H1 (cell line): ENCODE data around the gene MED13. TPM values are rescaled to one million over a fixed set of nuclear protein-coding genes. Genes with fewer than 3 reads are reported as not detected.

Experiments used
- CTCF ChIA-PET: fragments of 300-600 bp; sonication (Branson Sonifier 250); formaldehyde crosslinking; loops from one replicate; lab custom pipeline; 2021; ENCODE audit not compliant: partially characterized antibody; lab: Charles Lee
- POLR2A ChIA-PET: fragments of 300-600 bp; sonication (Branson Sonifier 250); formaldehyde crosslinking; loops from one replicate; lab custom pipeline; 2021; ENCODE audit warnings: inconsistent platforms; ENCODE audit not compliant: partially characterized antibody; lab: Charles Lee
- DNase-seq, 2 experiments: peaks; one replicate each; pipeline versions ENCODE4 v3.0.0 to v3.0.0-alpha.2; 2010 to 2022; ENCODE audit warnings: low spot score in 2 of 2, low read depth in 1 of 2, mixed read lengths in 1 of 2
- FAIRE-seq: peaks from 2 replicates; lab custom pipeline; 2011; peaks lifted over from hg19 to GRCh38; lab: Jason Lieb, UNC
- H2AFZ ChIP-seq: 2 replicates; pipeline ENCODE4 v1.8.1; 2012; ENCODE audit warnings: low read length, inconsistent platforms
- H2AK5ac ChIP-seq: 2 replicates; pipeline ENCODE4 v1.6.1; 2013; ENCODE audit warnings: low read depth, low read length
- H2BK120ac ChIP-seq: replicated peaks from 2 replicates; pipeline ENCODE3; 2013; ENCODE audit warnings: low read depth, low read length, inconsistent platforms
- H2BK12ac ChIP-seq: 2 replicates; pipeline ENCODE4 v1.6.1; 2013; ENCODE audit warnings: low read depth, low read length
- H2BK15ac ChIP-seq: 2 replicates; pipeline ENCODE4 v1.6.1; 2013; ENCODE audit warnings: low read length
- H2BK20ac ChIP-seq: 2 replicates; pipeline ENCODE4 v1.6.1; 2013; ENCODE audit warnings: low read length
- H2BK5ac ChIP-seq: 2 replicates; pipeline ENCODE4 v1.6.1; 2013; ENCODE audit warnings: low read depth, low read length
- H3K14ac ChIP-seq: 2 replicates; pipeline ENCODE4 v1.6.1; 2013; ENCODE audit warnings: inconsistent platforms; ENCODE audit not compliant: insufficient read length
- H3K18ac ChIP-seq: 2 replicates; pipeline ENCODE4 v1.6.1; 2013; ENCODE audit warnings: low read length; ENCODE audit errors: extremely low read depth
- H3K23ac ChIP-seq: 2 replicates; pipeline ENCODE4 v1.6.1; 2013; ENCODE audit warnings: inconsistent platforms; ENCODE audit not compliant: insufficient read length
- H3K23me2 ChIP-seq: 2 replicates; pipeline ENCODE4 v1.6.1; 2013; ENCODE audit warnings: low read depth, low read length
- H3K27ac ChIP-seq: 2 replicates; pipeline ENCODE4 v1.6.1; 2011; ENCODE audit warnings: low read depth, low read length, inconsistent platforms
- H3K27me3 ChIP-seq, 4 experiments: replicated peaks in 1 of 4; 1 replicate in 1 of 4; 2 replicates in 3 of 4; pipeline versions ENCODE4 v1.6.1 to v1.8.1; 2011 to 2013; ENCODE audit warnings: low read length in 3 of 4, mild to moderate bottlenecking in 3 of 4, inconsistent platforms in 2 of 4, mixed read lengths in 2 of 4, moderate library complexity in 1 of 4; ENCODE audit not compliant: control insufficient read depth in 3 of 4, insufficient read depth in 3 of 4; ENCODE audit errors: extremely low read depth in 1 of 4
- H3K36me3 ChIP-seq, 4 experiments: 2 replicates each; pipeline versions ENCODE4 v1.6.1 to v1.8.1; 2011 to 2013; ENCODE audit warnings: mild to moderate bottlenecking in 4 of 4, low read length in 3 of 4, moderate library complexity in 2 of 4, control low read depth in 1 of 4, inconsistent platforms in 1 of 4; ENCODE audit not compliant: insufficient read depth in 4 of 4, control insufficient read depth in 2 of 4
- H3K4ac ChIP-seq: replicated peaks from 2 replicates; pipeline ENCODE3; 2013; ENCODE audit warnings: low read length, low read depth, mixed read lengths, inconsistent platforms; ENCODE audit not compliant: insufficient read length
- H3K4me1 ChIP-seq, 4 experiments: replicated peaks in 1 of 4; 1 replicate in 1 of 4; 2 replicates in 3 of 4; pipeline versions ENCODE4 v1.6.1 to v1.8.1; 2011 to 2013; ENCODE audit warnings: low read length in 3 of 4, inconsistent platforms in 2 of 4, mixed read lengths in 1 of 4; ENCODE audit not compliant: insufficient read depth in 4 of 4, control insufficient read depth in 3 of 4
- H3K4me2 ChIP-seq, 2 experiments: 2 replicates each; pipeline versions ENCODE4 v1.6.1 to v1.8.1; 2011 to 2013; ENCODE audit warnings: low read depth in 2 of 2, low read length in 2 of 2, control low read depth in 1 of 2, inconsistent platforms in 1 of 2, mild to moderate bottlenecking in 1 of 2; ENCODE audit not compliant: insufficient read depth in 1 of 2
- H3K4me3 ChIP-seq, 4 experiments: fragments of 200-600, 300-600 bp in 1 of 4; sonication (generic), shearing (Covaris generic), sonication (Bioruptor Twin) in 1 of 4; 2 replicates each; pipeline versions ENCODE4 v1.5.1 to v1.8.1; 2011 to 2016; ENCODE audit warnings: low read length in 4 of 4, low read depth in 3 of 4, control low read depth in 2 of 4, inconsistent platforms in 2 of 4, mild to moderate bottlenecking in 2 of 4, mixed read lengths in 1 of 4, moderate library complexity in 1 of 4; ENCODE audit not compliant: insufficient read depth in 2 of 4; ENCODE audit errors: extremely low read depth in 1 of 4
- H3K56ac ChIP-seq: replicated peaks from 2 replicates; pipeline ENCODE3; 2013; ENCODE audit warnings: low read depth, mild to moderate bottlenecking, mixed read lengths, low read length, inconsistent platforms; ENCODE audit not compliant: insufficient read length
- H3K79me1 ChIP-seq: 2 replicates; pipeline ENCODE4 v1.6.1; 2013; ENCODE audit warnings: low read depth, low read length, control low read depth
- H3K79me2 ChIP-seq, 2 experiments: 2 replicates each; pipeline versions ENCODE4 v1.6.1 to v1.8.1; 2012 to 2013; ENCODE audit warnings: low read length in 2 of 2, mild to moderate bottlenecking in 2 of 2, inconsistent platforms in 1 of 2; ENCODE audit not compliant: insufficient read depth in 2 of 2, control insufficient read depth in 1 of 2
- H3K9ac ChIP-seq, 4 experiments: replicated peaks in 1 of 4; 1 replicate in 1 of 4; 2 replicates in 3 of 4; pipeline versions ENCODE4 v1.6.1 to v1.8.1; 2011 to 2013; ENCODE audit warnings: low read depth in 3 of 4, low read length in 3 of 4, control low read depth in 2 of 4, mild to moderate bottlenecking in 2 of 4, moderate library complexity in 2 of 4, inconsistent platforms in 1 of 4; ENCODE audit errors: extremely low read depth in 1 of 4
- H3K9me3 ChIP-seq, 2 experiments: 2 replicates each; pipeline versions ENCODE4 v1.6.1 to v1.8.1; 2012 to 2013; ENCODE audit warnings: mild to moderate bottlenecking in 2 of 2, moderate library complexity in 2 of 2, control low read depth in 1 of 2, inconsistent platforms in 1 of 2, low read depth in 1 of 2, low read length in 1 of 2, mixed read lengths in 1 of 2; ENCODE audit not compliant: insufficient read depth in 2 of 2
- H4K20me1 ChIP-seq, 2 experiments: replicated peaks in 1 of 2; 2 replicates each; pipeline versions ENCODE3 to v1.8.1; 2011 to 2013; ENCODE audit warnings: inconsistent platforms in 2 of 2, low read length in 2 of 2, mild to moderate bottlenecking in 1 of 2; ENCODE audit not compliant: insufficient read depth in 2 of 2, control insufficient read depth in 1 of 2
- H4K5ac ChIP-seq: 2 replicates; pipeline ENCODE4 v1.6.1; 2013; ENCODE audit warnings: low read length, low read depth, mixed read lengths, inconsistent platforms; ENCODE audit not compliant: insufficient read length
- H4K8ac ChIP-seq: 2 replicates; pipeline ENCODE4 v1.8.0; 2013; ENCODE audit warnings: mild to moderate bottlenecking, moderate library complexity, low read length, inconsistent platforms; ENCODE audit not compliant: insufficient read depth; ENCODE audit errors: extremely low read depth
- H4K91ac ChIP-seq: replicated peaks from 2 replicates; pipeline ENCODE3; 2013; ENCODE audit warnings: low read length, mixed read lengths, inconsistent platforms; ENCODE audit not compliant: insufficient read length
- ATF2 ChIP-seq: IDR thresholded peaks from 2 replicates; pipeline ENCODE4 v1.6.1; 2012; ENCODE audit warnings: low read length, inconsistent platforms
- BCL11A ChIP-seq, 2 experiments: IDR thresholded peaks; one replicate each; pipeline ENCODE4 v1.6.1; 2011; ENCODE audit warnings: low read depth in 2 of 2, low read length in 2 of 2, mild to moderate bottlenecking in 2 of 2
- CHD1 ChIP-seq: IDR thresholded peaks from 2 replicates; pipeline ENCODE4 v1.6.1; 2012; ENCODE audit warnings: low read depth, low read length, improper control_type of control experiment
- EGR1 ChIP-seq: IDR thresholded peaks from 2 replicates; pipeline ENCODE4 v1.6.1; 2011; ENCODE audit warnings: low read depth, low read length, borderline replicate concordance
- EP300 ChIP-seq, 2 experiments: IDR thresholded peaks; 1 replicate in 1 of 2; 2 replicates in 1 of 2; pipeline ENCODE4 v1.6.1; 2011 to 2012; ENCODE audit warnings: low read depth in 2 of 2, low read length in 2 of 2, mild to moderate bottlenecking in 2 of 2, borderline replicate concordance in 1 of 2, inconsistent platforms in 1 of 2, moderate library complexity in 1 of 2
- GABPA ChIP-seq: IDR thresholded peaks from 2 replicates; pipeline ENCODE4 v1.6.1; 2011; ENCODE audit warnings: mild to moderate bottlenecking, low read length, moderate library complexity, borderline replicate concordance; ENCODE audit not compliant: insufficient read depth
- JUND ChIP-seq: IDR thresholded peaks from 2 replicates; pipeline ENCODE4 v1.6.1; 2011; ENCODE audit warnings: mild to moderate bottlenecking, improper control_type of control experiment, low read length
- MAFK ChIP-seq: IDR thresholded peaks from 2 replicates; pipeline ENCODE4 v1.6.1; 2012; ENCODE audit warnings: low read depth, mild to moderate bottlenecking, improper control_type of control experiment, low read length
- RAD21 ChIP-seq, 2 experiments: IDR thresholded peaks in 1 of 2; conservative IDR thresholded peaks in 1 of 2; 2 replicates each; pipeline ENCODE4 v1.6.1; 2011; ENCODE audit warnings: low read depth in 2 of 2, low read length in 2 of 2, improper control_type of control experiment in 1 of 2, inconsistent platforms in 1 of 2, mild to moderate bottlenecking in 1 of 2, moderate library complexity in 1 of 2
- SAP30 ChIP-seq: fragments of 300-600 bp; sonication (generic); IDR thresholded peaks from 2 replicates; pipeline ENCODE4 v1.7.1; 2012; ENCODE audit warnings: low read length, moderate library complexity, mild to moderate bottlenecking, inconsistent platforms; ENCODE audit not compliant: insufficient read depth, insufficient replicate concordance
- SP2 ChIP-seq: IDR thresholded peaks from 2 replicates; pipeline ENCODE4 v1.6.1; 2012; ENCODE audit warnings: mild to moderate bottlenecking, low read length, inconsistent platforms
- TAF7 ChIP-seq: optimal IDR thresholded peaks from 2 replicates; pipeline ENCODE3; 2011; ENCODE audit warnings: low read depth, mild to moderate bottlenecking, inconsistent platforms, low read length, moderate library complexity, borderline replicate concordance
- polyA plus RNA-seq, 7 experiments: library from polyadenylated mRNA; depleted of rRNA in 3 of 7; stranded (reverse) in 5 of 7; unstranded in 2 of 7; fragments of >200 nt in 5 of 7; fragments of 200-250 nt in 2 of 7; gene quantifications; 1 replicate in 5 of 7; 2 replicates in 1 of 7; 4 replicates in 1 of 7; pipeline versions ENCODE4 v1.2.1 to v1.2.3, GENCODE V29; 2011 to 2013; ENCODE audit warnings: missing spikeins in 2 of 7, mixed read lengths in 2 of 7
- total RNA-seq: library from RNA; stranded (reverse); fragmentation: NEBNext Ultra II Directional; extraction: Animal tissue kit (Norgen Biotek cat#: 25700); gene quantifications from 2 replicates; pipeline ENCODE4 v1.2.1, GENCODE V29; 2021

Gene MED13
- total and polyA plus RNA-seq, 2 of the 8 experiments (the other 6 are each of a cell fraction or from before 2014, with no cell fraction given) = 11.3 to 44.8 TPM

GRCh38 chr17:62017912-62018311 lies 47.2 kb downstream of the MED13 start:
- Histone ChIP-seq H3K79me2 (peaks cover 0 to 10% of the 10 kb centered on the region in 2 experiments; a peak in 2 of 4 replicates), H2BK12ac (no peak overlapping the region), H3K9ac (no peak overlapping the region), H3K79me1 (no peaks in the 10 kb centered on the region), H3K4ac (no peak overlapping the region), H4K91ac (no peak overlapping the region), H3K4me1 (no peaks in the 10 kb centered on the region), H3K23me2 (no peaks in the 10 kb centered on the region), H4K8ac (no peak overlapping the region), H3K56ac (no peak overlapping the region), H2BK5ac (no peak overlapping the region), H2BK120ac (no peak overlapping the region), H3K23ac (no peak overlapping the region), H2AK5ac (no peak overlapping the region), H3K36me3 (peaks cover 2 to 55% (median 20%) of the 10 kb centered on the region in 4 experiments; a peak in 7 of 8 replicates), H3K4me2 (no peak overlapping the region), H4K20me1 (no peaks in the 10 kb centered on the region), H3K14ac (no peak overlapping the region), H2AFZ (no peak overlapping the region), H3K18ac (no peak overlapping the region), H2BK15ac (no peak overlapping the region), H4K5ac (no peak overlapping the region), H3K27ac (no peak overlapping the region), H3K4me3 (no peak overlapping the region), H2BK20ac (no peak overlapping the region), H3K27me3 (no peaks in the 10 kb centered on the region), H3K9me3 (no peaks in the 10 kb centered on the region; a peak in 1 of 4 replicates)
- POLR2A ChIA-PET = interaction anchor here (0.6 to 1.3 kb wide), 2 partner anchors 11 to 30 kb away, joined by 3 to 5 read pairs; no protein-coding TSS in a partner anchor
- no peak for FAIRE-seq
- no peak for DNase-seq
- CTCF ChIA-PET = interaction anchor here (1.0 kb wide), 1 partner anchor 43 kb away, joined by 3 read pairs; no protein-coding TSS in a partner anchor
- TF ChIP-seq MAFK = no peak
- no peak for TF ChIP-seq ATF2
- TF ChIP-seq EP300 (IDR thresholded peaks at IDR 0.05; ENCODE audit: borderline replicate concordance in 1 of 2, low read depth in 2 of 2, low read length in 2 of 2) = no peak
- TF ChIP-seq SAP30 = no peak
- no peak for TF ChIP-seq RAD21 (IDR thresholded peaks at IDR 0.05 in 1 of 2, conservative IDR thresholded peaks at IDR 0.05 in 1 of 2; ENCODE audit: low read depth in 2 of 2, low read length in 2 of 2)
- TF ChIP-seq SP2 = no peak
- TF ChIP-seq JUND = no peak
- TF ChIP-seq BCL11A (IDR thresholded peaks at IDR 0.05; ENCODE audit: low read depth in 2 of 2, low read length in 2 of 2) = no peak
- no peak for TF ChIP-seq TAF7
- TF ChIP-seq EGR1 = no peak
- no peak for TF ChIP-seq CHD1
- no peak for TF ChIP-seq GABPA
